IMR-90 (cell line): ENCODE results near the gene DIP2B. TPM values are rescaled to one million over a fixed set of nuclear protein-coding genes. Genes with fewer than 3 reads are reported as not detected.

ENCODE experiments used
- ATAC-seq: fragments of 200-7000 bp; cut with Tn5 transposase; 2 replicates; pipeline ENCODE4 v1.9.1; 2020; ENCODE audit warnings: low read depth, mild to moderate bottlenecking, moderate library complexity
- BruUV-seq: library from RNA; stranded (reverse); fragments of 400-500 nt; replicated peaks from 2 replicates; lab custom pipeline; 2021; lab: Mats Ljungman, UMichigan
- CTCF ChIA-PET: fragments of 300-600 bp; formaldehyde crosslinking; extraction: SDS; loops from one replicate; lab custom pipeline; 2021; ENCODE audit warnings: antibody characterized with exemption; lab: Yijun Ruan, JAX
- POLR2A ChIA-PET: fragments of 300-600 bp; sonication (Branson Sonifier 250); formaldehyde crosslinking; loops from one replicate; lab custom pipeline; 2022; ENCODE audit warnings: antibody characterized with exemption; ENCODE audit not compliant: unreplicated experiment; lab: Charles Lee
- DNase-seq: peaks from one replicate; pipeline ENCODE4 v3.0.0; 2013
- H2AFZ ChIP-seq: replicated peaks from 2 replicates; pipeline ENCODE3; 2013; ENCODE audit warnings: low read length, mild to moderate bottlenecking; ENCODE audit not compliant: poor library complexity
- H2AK5ac ChIP-seq: 2 replicates; pipeline ENCODE4 v1.6.1; 2013; ENCODE audit warnings: low read depth, low read length, inconsistent platforms
- H2AK9ac ChIP-seq: replicated peaks from 2 replicates; pipeline ENCODE3; 2013; ENCODE audit warnings: mild to moderate bottlenecking, low read depth, low read length, moderate library complexity; ENCODE audit not compliant: poor library complexity
- H2BK120ac ChIP-seq: 2 replicates; pipeline ENCODE4 v1.6.1; 2013; ENCODE audit warnings: low read depth, low read length, inconsistent platforms
- H2BK15ac ChIP-seq: 3 replicates; pipeline ENCODE4 v1.6.1; 2013; ENCODE audit warnings: low read depth, low read length, inconsistent platforms
- H2BK20ac ChIP-seq: 2 replicates; pipeline ENCODE4 v1.6.1; 2013; ENCODE audit warnings: low read depth, mild to moderate bottlenecking, inconsistent platforms, low read length, moderate library complexity
- H2BK5ac ChIP-seq: 2 replicates; pipeline ENCODE4 v1.6.1; 2013; ENCODE audit warnings: mild to moderate bottlenecking, low read depth, low read length, inconsistent platforms; ENCODE audit not compliant: poor library complexity, severe bottlenecking
- H3K14ac ChIP-seq: replicated peaks from 2 replicates; pipeline ENCODE4 v1.6.1; 2013; ENCODE audit warnings: low read depth, low read length, inconsistent platforms
- H3K18ac ChIP-seq: 2 replicates; pipeline ENCODE4 v1.6.1; 2013; ENCODE audit warnings: low read depth, low read length, control low read depth
- H3K23ac ChIP-seq: 2 replicates; pipeline ENCODE4 v1.6.1; 2013; ENCODE audit warnings: low read depth, low read length, inconsistent platforms
- H3K27ac ChIP-seq: 2 replicates; pipeline ENCODE4 v1.5.1; 2013; ENCODE audit warnings: mild to moderate bottlenecking, control low read depth, low read length; ENCODE audit not compliant: insufficient read depth
- H3K27me3 ChIP-seq: 2 replicates; pipeline ENCODE4 v1.6.1; 2013; ENCODE audit warnings: low read length; ENCODE audit not compliant: control insufficient read depth, insufficient read depth
- H3K36me3 ChIP-seq: 2 replicates; pipeline ENCODE4 v1.6.1; 2013; ENCODE audit warnings: low read length, mixed read lengths; ENCODE audit not compliant: control insufficient read depth, insufficient read depth
- H3K4ac ChIP-seq: 2 replicates; pipeline ENCODE4 v1.6.1; 2013; ENCODE audit warnings: low read depth, low read length, inconsistent platforms
- H3K4me1 ChIP-seq: 2 replicates; pipeline ENCODE4 v1.6.1; 2013; ENCODE audit warnings: low read length, mixed read lengths; ENCODE audit not compliant: control insufficient read depth, insufficient read depth
- H3K4me2 ChIP-seq: 2 replicates; pipeline ENCODE4 v1.6.1; 2013; ENCODE audit warnings: low read depth, mild to moderate bottlenecking, control low read depth, low read length, moderate library complexity
- H3K4me3 ChIP-seq: 2 replicates; pipeline ENCODE4 v1.5.1; 2013; ENCODE audit warnings: low read depth, mild to moderate bottlenecking, control low read depth, low read length, moderate library complexity; ENCODE audit not compliant: insufficient read depth
- H3K56ac ChIP-seq: 2 replicates; pipeline ENCODE4 v1.6.1; 2013; ENCODE audit warnings: low read length, inconsistent platforms; ENCODE audit not compliant: insufficient read depth; ENCODE audit errors: extremely low read depth
- H3K79me1 ChIP-seq, 2 experiments: 2 replicates each; pipeline ENCODE4 v1.6.1; 2013; ENCODE audit warnings: low read length in 2 of 2, inconsistent platforms in 1 of 2, low read depth in 1 of 2
- H3K9ac ChIP-seq: 2 replicates; pipeline ENCODE4 v1.6.1; 2013; ENCODE audit warnings: low read depth, low read length, control low read depth
- H3K9me1 ChIP-seq: 2 replicates; pipeline ENCODE4 v1.6.1; 2013; ENCODE audit warnings: low read length, inconsistent platforms; ENCODE audit not compliant: insufficient read depth
- H3K9me3 ChIP-seq: 2 replicates; pipeline ENCODE4 v1.6.1; 2013; ENCODE audit warnings: low read length; ENCODE audit not compliant: control insufficient read depth, insufficient read depth
- H4K20me1 ChIP-seq: 2 replicates; pipeline ENCODE4 v1.6.1; 2013; ENCODE audit warnings: low read length, inconsistent platforms; ENCODE audit not compliant: insufficient read depth
- H4K5ac ChIP-seq: 2 replicates; pipeline ENCODE4 v1.6.1; 2013; ENCODE audit warnings: mild to moderate bottlenecking, low read depth, low read length, control low read depth
- H4K8ac ChIP-seq, 2 experiments: 2 replicates each; pipeline ENCODE4 v1.6.1; 2013; ENCODE audit warnings: low read depth in 2 of 2, low read length in 2 of 2, control low read depth in 1 of 2, inconsistent platforms in 1 of 2
- H4K91ac ChIP-seq: 2 replicates; pipeline ENCODE4 v1.6.1; 2013; ENCODE audit warnings: low read depth, low read length, inconsistent platforms; ENCODE audit not compliant: insufficient read depth
- BHLHE40 ChIP-seq: fragments of 150-350 bp; IDR thresholded peaks from 2 replicates; pipeline ENCODE4 v1.6.1; 2016; ENCODE audit warnings: mild to moderate bottlenecking, low read depth, low read length
- CEBPB ChIP-seq: IDR thresholded peaks from 2 replicates; pipeline ENCODE4 v1.6.1; 2012; ENCODE audit warnings: low read depth, low read length, improper control_type of control experiment
- CHD1 ChIP-seq: IDR thresholded peaks from 2 replicates; pipeline ENCODE4 v1.6.1; 2012; ENCODE audit warnings: low read depth, low read length, improper control_type of control experiment
- CTCF ChIP-seq: conservative IDR thresholded peaks from 2 replicates; pipeline ENCODE4 v1.5.1; 2012; ENCODE audit warnings: mild to moderate bottlenecking, low read depth, low read length, improper control_type of control experiment
- FOS ChIP-seq: fragments of 150-350 bp; IDR thresholded peaks from 2 replicates; pipeline ENCODE4 v1.6.1; 2016; ENCODE audit warnings: low read depth, low read length
- MAFK ChIP-seq: IDR thresholded peaks from 2 replicates; pipeline ENCODE4 v1.6.1; 2012; ENCODE audit warnings: low read depth, low read length, improper control_type of control experiment
- MAZ ChIP-seq: IDR thresholded peaks from 2 replicates; pipeline ENCODE4 v1.6.1; 2012; ENCODE audit warnings: low read depth, mild to moderate bottlenecking, low read length, improper control_type of control experiment, moderate library complexity, borderline replicate concordance
- MXI1 ChIP-seq: IDR thresholded peaks from 2 replicates; pipeline ENCODE4 v1.6.1; 2012; ENCODE audit warnings: low read depth, mild to moderate bottlenecking, low read length, moderate library complexity, borderline replicate concordance
- NFE2L2 ChIP-seq: fragments of 150-350 bp; IDR thresholded peaks from 2 replicates; pipeline ENCODE4 v1.6.1; 2016; ENCODE audit warnings: low read depth, mild to moderate bottlenecking, low read length
- RAD21 ChIP-seq: IDR thresholded peaks from 2 replicates; pipeline ENCODE4 v1.6.1; 2012; ENCODE audit warnings: low read length, improper control_type of control experiment
- RCOR1 ChIP-seq: IDR thresholded peaks from 2 replicates; pipeline ENCODE4 v1.6.1; 2012; ENCODE audit warnings: mild to moderate bottlenecking, low read length, improper control_type of control experiment; ENCODE audit not compliant: insufficient replicate concordance
- RFX5 ChIP-seq: IDR thresholded peaks from 2 replicates; pipeline ENCODE4 v1.8.0; 2012; ENCODE audit warnings: low read depth, mild to moderate bottlenecking, low read length, moderate library complexity
- USF2 ChIP-seq: fragments of 150-350 bp; IDR thresholded peaks from 2 replicates; pipeline ENCODE4 v1.6.1; 2017; ENCODE audit warnings: mild to moderate bottlenecking, antibody characterized with exemption, low read length, low read depth
- WGBS, 2 experiments: methylation state at CpG; one replicate each; pipeline versions ENCODE4 v1.1.5 to v1.1.7; 2013; ENCODE audit warnings: missing lambda C conversion rate in 2 of 2; ENCODE audit not compliant: insufficient read length in 1 of 2; ENCODE audit errors: extremely low coverage in 2 of 2; 5-methylcytosine and 5-hydroxymethylcytosine counted together
- dilution Hi-C: fragments of 300-500 bp; cut with HindIII; formaldehyde crosslinking; loops from one replicate; pipeline ENCODE4 v1.14.3; 2018; ENCODE audit warnings: low sequenced_read_pairs; ENCODE audit not compliant: unreplicated experiment
- in situ Hi-C: fragments of 300-500 bp; cut with MboI; formaldehyde crosslinking; loops from 3 replicates; pipeline ENCODE4 v1.14.3; 2019; ENCODE audit warnings: low sequenced_read_pairs, inconsistent platforms, mixed read lengths
- intact Hi-C: fragments of 100-400 bp; cut with micrococcal nuclease; formaldehyde crosslinking; loops from 2 replicates; pipeline ENCODE4 v1.10.0; 2022
- polyA plus RNA-seq, 3 experiments: library from polyadenylated mRNA; depleted of rRNA; stranded (reverse); fragments of >200 nt; gene quantifications; 2 replicates each; pipeline ENCODE4 v1.2.3, GENCODE V29; 2012; ENCODE audit warnings: low replicate concordance in 1 of 3
- total RNA-seq: library from RNA; depleted of rRNA; stranded (reverse); fragments of >200 nt; gene quantifications from 2 replicates; pipeline ENCODE4 v1.2.3, GENCODE V29; 2012

The DIP2B gene
- total and polyA plus RNA-seq, 2 of the 4 experiments (the other 2 are of a cell fraction), result 7.7 to 12.9 TPM

GRCh38 chr12:50732591-50732990 is 227.8 kb downstream of the DIP2B start:
- 0% methylated on average over 1 of the region's 9 CpGs; no CpG with 5 or more reads in 1 of the 2 experiments for WGBS, 2 experiments
- Histone ChIP-seq H3K14ac (no peak overlapping the region), H3K79me1 (0 out of 4 replicates have a peak, but pooled peaks cover 0 to 3% of the 10 kb centered on the region in 2 experiments), H3K18ac (no peak overlapping the region), H2BK15ac (no peak overlapping the region), H3K23ac (no peak overlapping the region), H4K20me1 (no peaks in the 10 kb centered on the region), H3K4ac (no peak overlapping the region), H3K9me1 (no peaks in the 10 kb centered on the region), H3K27ac (no peak overlapping the region), H2AFZ (no peak overlapping the region), H3K9ac (no peak overlapping the region), H2BK5ac (no peak overlapping the region), H3K4me1 (peaks cover 6% of the 10 kb centered on the region), H2AK9ac (no peak overlapping the region), H2BK120ac (no peak overlapping the region), H3K56ac (no peak overlapping the region), H3K4me2 (no peak overlapping the region), H2BK20ac (no peak overlapping the region; the same call in 1 of the 2 replicates), H2AK5ac (no peak overlapping the region), H4K5ac (no peak overlapping the region), H4K91ac (no peak overlapping the region), H3K27me3 (no peaks in the 10 kb centered on the region), H4K8ac (no peak overlapping the region; a peak in 1 of 4 replicates), H3K9me3 (no peaks in the 10 kb centered on the region), H3K4me3 (no peak overlapping the region), H3K36me3 (peaks cover 27% of the 10 kb centered on the region)
- in situ Hi-C loops (no loop called here), dilution Hi-C loops (no loop called here), intact Hi-C loops (no loop called here)
- ChIA-PET POLR2A (no interaction called here), CTCF (interaction anchor here (0.5 kb wide), 1 partner anchor 265 kb away, joined by 3 read pairs; no protein-coding TSS in a partner anchor)
- DNase-seq (peak; percentile 97), ATAC-seq (peak; percentile 96)
- no TSS peak for BruUV-seq
- TF ChIP-seq RCOR1 (no peak), CEBPB (peak; percentile 100), NFE2L2 (peak; percentile 82), MXI1 (no peak), CTCF (no peak), BHLHE40 (peak; percentile 58), MAZ (no peak), CHD1 (no peak), RFX5 (no peak), FOS (peak; percentile 80), RAD21 (no peak), USF2 (no peak), MAFK (peak; percentile 50)
